HEK293 (cell line): ENCODE data around the gene CDC42SE2.

ENCODE experiments used
- CTCF ChIA-PET: fragments of 350-600 bp; formaldehyde crosslinking; extraction: SDS; loops from one replicate; lab custom pipeline; 2021; ENCODE audit warnings: antibody characterized with exemption; lab: Yijun Ruan, JAX
- POLR2A ChIA-PET: fragments of 300-600 bp; formaldehyde crosslinking; extraction: SDS; loops from one replicate; lab custom pipeline; 2020; ENCODE audit warnings: antibody characterized with exemption, inconsistent platforms; lab: Yijun Ruan, JAX
- H3K27ac ChIP-seq: fragments of 200-500 bp; sonication (Bioruptor generic); 2 replicates; pipeline ENCODE4 v1.5.1; 2014; ENCODE audit warnings: low read depth, low read length, control low read depth, inconsistent platforms; ENCODE audit errors: extremely low read depth
- H3K36me3 ChIP-seq, 2 experiments: fragments of 200-500 bp in 1 of 2; sonication (Bioruptor generic) in 1 of 2; 1 replicate in 1 of 2; 2 replicates in 1 of 2; pipeline ENCODE4 v1.5.1; 2014 to 2017; ENCODE audit warnings: inconsistent platforms in 2 of 2, low read length in 2 of 2; ENCODE audit not compliant: control insufficient read depth in 2 of 2, insufficient read depth in 1 of 2
- H3K4me1 ChIP-seq: fragments of 200-500 bp; sonication (Bioruptor generic); 2 replicates; pipeline ENCODE4 v1.5.1; 2014; ENCODE audit warnings: mild to moderate bottlenecking, low read length, inconsistent platforms; ENCODE audit not compliant: control insufficient read depth, insufficient read depth
- H3K4me3 ChIP-seq: 2 replicates; pipeline ENCODE4 v1.5.1; 2011; ENCODE audit warnings: low read depth, mild to moderate bottlenecking, control low read depth, low read length, moderate library complexity
- H3K9me3 ChIP-seq: fragments of 200-500 bp; sonication (Bioruptor generic); 2 replicates; pipeline ENCODE4 v1.5.1; 2014; ENCODE audit warnings: low read depth, low read length, inconsistent platforms; ENCODE audit not compliant: control insufficient read depth, insufficient read depth
- EGR2 ChIP-seq: fragments of 450-650 bp; formaldehyde crosslinking; IDR thresholded peaks from 2 replicates; pipeline ENCODE4 v1.5.1; 2016; ENCODE audit warnings: low read depth, missing biosample characterization, missing genetic modification characterization
- MYNN ChIP-seq: fragments of 450-650 bp; formaldehyde crosslinking; IDR thresholded peaks from 2 replicates; pipeline ENCODE4 v1.5.1; 2016; ENCODE audit warnings: missing biosample characterization, missing genetic modification characterization, borderline replicate concordance
- MZF1 ChIP-seq: fragments of 450-650 bp; formaldehyde crosslinking; IDR thresholded peaks from 2 replicates; pipeline ENCODE4 v1.5.1; 2017; ENCODE audit warnings: missing biosample characterization, missing genetic modification characterization, borderline replicate concordance
- SCRT1 ChIP-seq: fragments of 450-650 bp; formaldehyde crosslinking; IDR thresholded peaks from 2 replicates; pipeline ENCODE4 v1.5.1; 2016; ENCODE audit warnings: missing biosample characterization, missing genetic modification characterization, borderline replicate concordance
- TRIM28 ChIP-seq: IDR thresholded peaks from 2 replicates; pipeline ENCODE4 v1.6.1; 2011; ENCODE audit warnings: low read length, control low read depth, borderline replicate concordance
- ZBTB20 ChIP-seq: fragments of 450-650 bp; formaldehyde crosslinking; IDR thresholded peaks from 2 replicates; pipeline ENCODE4 v1.5.1; 2016; ENCODE audit warnings: missing biosample characterization, missing genetic modification characterization
- ZFHX2 ChIP-seq: fragments of 450-650 bp; formaldehyde crosslinking; conservative IDR thresholded peaks from 2 replicates; pipeline ENCODE4 v1.5.1; 2016; ENCODE audit warnings: missing biosample characterization, missing genetic modification characterization
- ZFP69B ChIP-seq: fragments of 450-650 bp; formaldehyde crosslinking; IDR thresholded peaks from 2 replicates; pipeline ENCODE4 v1.5.1; 2016; ENCODE audit warnings: missing biosample characterization, missing genetic modification characterization
- ZNF19 ChIP-seq: fragments of 450-650 bp; formaldehyde crosslinking; IDR thresholded peaks from 2 replicates; pipeline ENCODE4; 2016; ENCODE audit warnings: missing biosample characterization, missing genetic modification characterization, low read depth
- ZNF239 ChIP-seq: fragments of 450-650 bp; formaldehyde crosslinking; IDR thresholded peaks from 2 replicates; pipeline ENCODE4 v1.5.1; 2016; ENCODE audit warnings: missing biosample characterization, missing genetic modification characterization
- ZNF302 ChIP-seq: fragments of 450-650 bp; formaldehyde crosslinking; IDR thresholded peaks from 2 replicates; pipeline ENCODE4 v1.5.1; 2016; ENCODE audit warnings: missing biosample characterization, missing genetic modification characterization, low read depth
- ZNF324 ChIP-seq: fragments of 450-650 bp; formaldehyde crosslinking; IDR thresholded peaks from 2 replicates; pipeline ENCODE4 v1.5.1; 2016; ENCODE audit warnings: missing biosample characterization, missing genetic modification characterization
- ZNF561 ChIP-seq: fragments of 450-650 bp; IDR thresholded peaks from 2 replicates; pipeline ENCODE4 v1.5.1; 2018; ENCODE audit warnings: missing biosample characterization, missing genetic modification characterization, borderline replicate concordance
- ZNF747 ChIP-seq: fragments of 450-650 bp; formaldehyde crosslinking; IDR thresholded peaks from 2 replicates; pipeline ENCODE4 v1.5.1; 2016; ENCODE audit warnings: missing biosample characterization, missing genetic modification characterization
- ZNF785 ChIP-seq: fragments of 450-650 bp; formaldehyde crosslinking; IDR thresholded peaks from 2 replicates; pipeline ENCODE4 v1.5.1; 2016; ENCODE audit warnings: missing biosample characterization, missing genetic modification characterization
- ZNF791 ChIP-seq: fragments of 450-650 bp; formaldehyde crosslinking; IDR thresholded peaks from 2 replicates; pipeline ENCODE4 v1.5.1; 2016; ENCODE audit warnings: missing biosample characterization, missing genetic modification characterization
- TF ChIP-seq, protein P1 (sequence below): fragments of 450-650 bp; formaldehyde crosslinking; IDR thresholded peaks from 2 replicates; pipeline ENCODE4 v1.5.1; 2017; ENCODE audit warnings: missing biosample characterization, missing genetic modification characterization
- TF ChIP-seq, protein P2 (sequence below): fragments of 450-650 bp; formaldehyde crosslinking; IDR thresholded peaks from 2 replicates; pipeline ENCODE4 v1.5.1; 2016; ENCODE audit warnings: missing biosample characterization, missing genetic modification characterization
- TF ChIP-seq, protein P3 (sequence below): fragments of 450-650 bp; formaldehyde crosslinking; IDR thresholded peaks from 2 replicates; pipeline ENCODE4 v1.5.1; 2016; ENCODE audit warnings: missing biosample characterization, missing genetic modification characterization

The CDC42SE2 gene

DNA sequence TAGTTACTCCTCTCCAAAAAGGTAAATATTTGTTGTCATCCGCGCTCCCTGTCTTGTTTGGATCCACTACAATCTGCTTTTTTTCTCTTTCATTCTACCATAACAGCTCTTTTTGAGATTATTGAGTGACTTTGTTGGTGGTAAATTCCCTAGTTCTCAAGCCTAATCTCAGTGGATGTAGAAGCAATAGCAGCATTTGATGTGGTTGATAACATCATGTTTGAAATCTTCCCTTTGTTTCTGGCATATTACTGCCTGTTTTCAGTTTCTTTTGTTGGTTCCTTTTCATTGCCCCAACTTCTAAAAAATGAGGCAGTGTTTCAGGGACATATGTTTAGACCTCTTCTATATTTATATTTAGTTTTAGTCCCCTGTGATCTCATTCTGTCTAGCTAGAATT is 8.9 kb downstream of the CDC42SE2 start:
- no peaks in the 10 kb centered on the region; a peak in 1 of 3 replicates for H3K36me3 ChIP-seq
- H3K9me3 ChIP-seq = no peaks in the 10 kb centered on the region
- H3K27ac ChIP-seq = no peak overlapping the region
- H3K4me1 ChIP-seq = peaks cover 2% of the 10 kb centered on the region
- ChIA-PET CTCF (interaction anchor here (0.6 to 1.0 kb wide), 2 partner anchors 110 to 114 kb away, joined by 3 to 4 read pairs; no protein-coding TSS in a partner anchor), POLR2A (no interaction called here)
- no peak overlapping the region for H3K4me3 ChIP-seq
- no peak for TF ChIP-seq TRIM28

DNA sequence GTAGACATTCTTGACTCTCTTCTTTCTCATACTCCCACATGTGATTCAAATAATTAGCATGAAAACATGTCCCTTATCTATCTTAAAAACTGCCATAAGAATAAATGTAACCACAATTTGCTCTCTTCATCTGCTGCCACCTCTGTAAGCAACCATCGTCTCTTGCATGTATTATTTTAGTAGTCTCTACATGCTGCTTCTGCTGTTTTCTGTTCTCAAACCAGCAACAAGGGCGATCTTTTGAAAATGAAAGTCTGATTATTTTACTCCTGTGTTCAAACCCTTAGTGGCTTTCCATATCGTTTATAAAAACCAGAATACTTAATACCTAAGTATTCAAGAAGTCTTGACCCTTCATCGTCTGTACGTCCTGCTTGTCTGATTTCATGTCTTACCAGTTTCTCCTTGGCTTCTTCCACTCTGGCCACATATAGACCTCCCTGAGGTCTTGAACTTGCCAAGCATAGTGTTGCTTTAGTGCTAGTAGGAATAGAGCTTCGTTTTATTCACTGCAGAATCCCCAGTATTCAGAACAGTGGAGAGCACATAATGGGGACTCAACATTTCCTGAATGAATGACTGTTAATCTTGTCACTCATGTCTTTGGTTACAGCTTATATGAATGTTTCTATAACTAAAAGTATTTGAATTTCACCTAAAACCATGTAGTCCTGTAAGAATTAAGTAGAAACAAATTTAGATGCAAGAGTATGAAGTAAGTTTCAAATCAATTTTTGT is 10.6 kb downstream of the CDC42SE2 start:
- peak; percentile 32; the same call in 1 of the 2 replicates for TF ChIP-seq MZF1
- TF ChIP-seq ZFP69B (tag by site-specific recombination) = no peak
- TF ChIP-seq, all 188 proteins: peak for 1
- H3K4me3 ChIP-seq = no peak overlapping the region
- CTCF ChIA-PET = no interaction called here
- H3K4me1 ChIP-seq = peaks cover 2% of the 10 kb centered on the region
- H3K27ac ChIP-seq = no peak overlapping the region
- H3K36me3 ChIP-seq = no peaks in the 10 kb centered on the region
- POLR2A ChIA-PET = interaction anchor here (0.6 to 1.6 kb wide), 2 partner anchors 9 to 145 kb away, joined by 4 to 5 read pairs; no protein-coding TSS in a partner anchor
- no peaks in the 10 kb centered on the region for H3K9me3 ChIP-seq

DNA sequence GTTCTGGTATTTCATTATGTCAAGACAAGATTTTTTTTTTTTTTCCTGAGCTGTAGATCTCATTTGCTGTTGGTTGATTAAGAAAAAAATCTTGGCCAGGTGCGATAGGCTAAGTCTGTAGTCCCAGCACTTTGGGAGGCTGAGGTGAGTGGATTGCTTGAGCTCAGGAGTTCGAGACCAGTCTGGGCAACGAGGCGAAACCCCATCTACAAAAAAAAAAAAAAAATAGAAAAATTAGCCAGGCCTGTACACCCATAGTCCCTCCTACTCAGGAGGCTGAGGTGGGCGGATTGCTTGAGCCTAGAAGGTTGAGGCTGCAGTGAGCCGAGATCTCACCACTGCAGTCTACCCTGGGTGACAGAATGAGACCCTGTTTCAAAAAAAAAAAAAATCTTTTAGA is 12.2 kb downstream of the CDC42SE2 start:
- Histone ChIP-seq H3K36me3 (no peaks in the 10 kb centered on the region), H3K9me3 (no peaks in the 10 kb centered on the region), H3K4me1 (peaks cover 1% of the 10 kb centered on the region; the same call in 1 of the 2 replicates), H3K4me3 (no peak overlapping the region), H3K27ac (no peak overlapping the region)
- TF ChIP-seq EGR2 (tag by site-specific recombination) (peak; percentile 63), MYNN (no peak), ZFHX2 (tag by site-specific recombination) (peak; percentile 54)
- ChIA-PET POLR2A (interaction anchor here (0.7 kb wide), 1 partner anchor 20 kb away, joined by 4 read pairs; no protein-coding TSS in a partner anchor), CTCF (interaction anchor here (0.6 to 1.3 kb wide), 4 partner anchors 11 to 924 kb away, joined by 3 read pairs; no protein-coding TSS in a partner anchor)

DNA sequence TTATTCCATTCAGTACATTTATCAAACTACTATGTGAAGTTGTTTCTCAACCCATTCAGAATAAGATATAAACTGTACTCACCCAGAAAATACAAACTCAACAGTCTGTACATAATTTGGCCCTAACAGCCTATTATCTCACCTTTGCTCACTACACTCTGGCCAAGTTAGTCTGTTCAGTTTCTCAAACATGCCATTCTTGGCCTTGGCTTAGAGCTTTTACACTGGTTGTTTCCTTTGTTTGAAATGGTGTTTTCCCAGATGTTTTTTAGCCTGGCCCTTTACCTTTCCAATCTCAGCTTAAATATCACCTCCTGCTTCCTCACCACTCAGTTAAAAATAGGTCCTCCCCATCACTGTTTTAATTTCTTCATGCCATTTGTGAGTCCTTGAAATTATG is 13.6 kb downstream of the CDC42SE2 start:
- no peak overlapping the region for H3K27ac ChIP-seq
- ChIA-PET POLR2A (interaction anchor here (0.6 kb wide), 1 partner anchor 8 kb away, joined by 3 read pairs; no protein-coding TSS in a partner anchor), CTCF (interaction anchor here (1.3 kb wide), 1 partner anchor 12 kb away, joined by 3 read pairs; no protein-coding TSS in a partner anchor)
- H3K4me3 ChIP-seq = no peak overlapping the region
- peaks cover 4% of the 10 kb centered on the region; the same call in 1 of the 2 replicates for H3K4me1 ChIP-seq
- no peak for TF ChIP-seq ZNF324
- TF ChIP-seq ZNF791 (tag by site-specific recombination) = no peak
- TF ChIP-seq ZNF239 (tag by site-specific recombination) = no peak
- TF ChIP-seq, protein P1, sequence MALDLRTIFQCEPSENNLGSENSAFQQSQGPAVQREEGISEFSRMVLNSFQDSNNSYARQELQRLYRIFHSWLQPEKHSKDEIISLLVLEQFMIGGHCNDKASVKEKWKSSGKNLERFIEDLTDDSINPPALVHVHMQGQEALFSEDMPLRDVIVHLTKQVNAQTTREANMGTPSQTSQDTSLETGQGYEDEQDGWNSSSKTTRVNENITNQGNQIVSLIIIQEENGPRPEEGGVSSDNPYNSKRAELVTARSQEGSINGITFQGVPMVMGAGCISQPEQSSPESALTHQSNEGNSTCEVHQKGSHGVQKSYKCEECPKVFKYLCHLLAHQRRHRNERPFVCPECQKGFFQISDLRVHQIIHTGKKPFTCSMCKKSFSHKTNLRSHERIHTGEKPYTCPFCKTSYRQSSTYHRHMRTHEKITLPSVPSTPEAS = no peak
- TF ChIP-seq ZNF747 (tag by site-specific recombination) = no peak
- TF ChIP-seq, protein P2, sequence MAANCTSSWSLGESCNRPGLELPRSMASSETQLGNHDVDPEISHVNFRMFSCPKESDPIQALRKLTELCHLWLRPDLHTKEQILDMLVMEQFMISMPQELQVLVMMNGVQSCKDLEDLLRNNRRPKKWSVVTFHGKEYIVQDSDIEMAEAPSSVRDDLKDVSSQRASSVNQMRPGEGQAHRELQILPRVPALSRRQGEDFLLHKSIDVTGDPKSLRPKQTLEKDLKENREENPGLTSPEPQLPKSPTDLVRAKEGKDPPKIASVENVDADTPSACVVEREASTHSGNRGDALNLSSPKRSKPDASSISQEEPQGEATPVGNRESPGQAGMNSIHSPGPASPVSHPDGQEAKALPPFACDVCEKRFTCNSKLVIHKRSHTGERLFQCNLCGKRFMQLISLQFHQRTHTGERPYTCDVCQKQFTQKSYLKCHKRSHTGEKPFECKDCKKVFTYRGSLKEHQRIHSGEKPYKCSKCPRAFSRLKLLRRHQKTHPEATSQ (tag by site-specific recombination) = no peak
- no peak for TF ChIP-seq ZNF785
- no peak for TF ChIP-seq ZFP69B (tag by site-specific recombination)
- TF ChIP-seq SCRT1 (tag by site-specific recombination) = no peak
- TF ChIP-seq ZNF19 (tag by site-specific recombination) = no peak
- TF ChIP-seq, protein P3, sequence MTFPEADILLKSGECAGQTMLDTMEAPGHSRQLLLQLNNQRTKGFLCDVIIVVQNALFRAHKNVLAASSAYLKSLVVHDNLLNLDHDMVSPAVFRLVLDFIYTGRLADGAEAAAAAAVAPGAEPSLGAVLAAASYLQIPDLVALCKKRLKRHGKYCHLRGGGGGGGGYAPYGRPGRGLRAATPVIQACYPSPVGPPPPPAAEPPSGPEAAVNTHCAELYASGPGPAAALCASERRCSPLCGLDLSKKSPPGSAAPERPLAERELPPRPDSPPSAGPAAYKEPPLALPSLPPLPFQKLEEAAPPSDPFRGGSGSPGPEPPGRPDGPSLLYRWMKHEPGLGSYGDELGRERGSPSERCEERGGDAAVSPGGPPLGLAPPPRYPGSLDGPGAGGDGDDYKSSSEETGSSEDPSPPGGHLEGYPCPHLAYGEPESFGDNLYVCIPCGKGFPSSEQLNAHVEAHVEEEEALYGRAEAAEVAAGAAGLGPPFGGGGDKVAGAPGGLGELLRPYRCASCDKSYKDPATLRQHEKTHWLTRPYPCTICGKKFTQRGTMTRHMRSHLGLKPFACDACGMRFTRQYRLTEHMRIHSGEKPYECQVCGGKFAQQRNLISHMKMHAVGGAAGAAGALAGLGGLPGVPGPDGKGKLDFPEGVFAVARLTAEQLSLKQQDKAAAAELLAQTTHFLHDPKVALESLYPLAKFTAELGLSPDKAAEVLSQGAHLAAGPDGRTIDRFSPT (tag by site-specific recombination) = no peak
- no peak for TF ChIP-seq ZNF561 (tag by site-specific recombination)
- TF ChIP-seq ZNF302 = no peak
- no peak for TF ChIP-seq ZBTB20 (tag by site-specific recombination)
- H3K9me3 ChIP-seq = no peaks in the 10 kb centered on the region
- H3K36me3 ChIP-seq = no peaks in the 10 kb centered on the region
